Upper lobe of left lung (tissue), 4 donors: Measurements from ENCODE around the gene EGFR.

Experiments used
- EP300 ChIP-seq, 4 donors: sonication (generic); formaldehyde crosslinking; IDR thresholded peaks; one replicate each; pipeline ENCODE4 v1.5.1; 2017; ENCODE audit warnings: antibody characterized with exemption in 4 of 4, control low read depth in 2 of 4
- POLR2A ChIP-seq, 4 donors: fragments of 450-650 bp; IDR thresholded peaks; one replicate each; pipeline ENCODE4 v1.5.1; 2016 to 2017; ENCODE audit warnings: antibody characterized with exemption in 4 of 4, mild to moderate bottlenecking in 2 of 4
- POLR2AphosphoS5 ChIP-seq, 2 donors: sonication (generic); formaldehyde crosslinking; IDR thresholded peaks; one replicate each; pipeline ENCODE4 v1.5.1; 2017; ENCODE audit warnings: antibody characterized with exemption in 2 of 2
- TF ChIP-seq, protein P1 (sequence below), 6 experiments: fragments of 450-650 bp in 4 of 6; fragments of 200-600 bp in 2 of 6; sonication (generic) in 2 of 6; IDR thresholded peaks; one replicate each; pipeline ENCODE4 v1.5.1; 2016 to 2019; ENCODE audit warnings: antibody characterized with exemption in 6 of 6

DNA sequence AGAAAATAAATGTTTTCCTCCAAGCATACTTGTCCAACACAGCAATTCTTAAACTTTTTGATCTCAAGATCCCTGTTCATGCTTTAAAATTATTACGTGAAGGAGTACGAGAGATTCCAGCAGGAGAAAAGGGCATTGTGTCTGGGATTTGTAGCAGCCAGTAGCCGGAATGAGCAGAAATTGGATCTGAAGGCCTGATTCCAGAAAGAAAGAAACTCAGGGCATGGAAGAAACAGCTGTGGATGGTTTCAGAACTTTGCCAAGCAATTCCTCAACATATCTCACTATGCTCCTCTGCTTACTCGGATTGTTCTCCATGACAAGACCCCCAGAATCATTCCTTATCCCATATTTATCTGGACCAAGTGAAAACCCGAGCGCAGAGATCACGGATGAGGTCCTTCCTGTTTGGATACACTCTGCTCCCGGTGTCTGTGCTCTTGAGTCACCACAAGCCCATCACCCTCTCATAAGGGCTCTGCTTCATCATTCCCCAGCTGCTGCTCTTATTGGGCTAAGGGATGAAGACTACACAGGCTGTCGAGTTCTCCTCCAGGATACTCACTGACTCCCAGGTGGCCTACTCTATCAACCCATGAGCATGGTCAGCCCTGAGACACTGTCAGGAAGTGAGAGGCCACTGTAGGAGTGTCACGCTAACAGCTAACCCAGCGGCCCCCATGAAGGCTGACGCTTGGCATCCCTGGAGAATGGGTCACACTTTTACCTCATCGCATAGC is 225.4 kb downstream of the EGFR start:
- TF ChIP-seq POLR2A (IDR thresholded peaks at IDR 0.05) (no peak), POLR2AphosphoS5 (IDR thresholded peaks at IDR 0.05) (no peak), EP300 (IDR thresholded peaks at IDR 0.05) (no peak)
- TF ChIP-seq, protein P1, sequence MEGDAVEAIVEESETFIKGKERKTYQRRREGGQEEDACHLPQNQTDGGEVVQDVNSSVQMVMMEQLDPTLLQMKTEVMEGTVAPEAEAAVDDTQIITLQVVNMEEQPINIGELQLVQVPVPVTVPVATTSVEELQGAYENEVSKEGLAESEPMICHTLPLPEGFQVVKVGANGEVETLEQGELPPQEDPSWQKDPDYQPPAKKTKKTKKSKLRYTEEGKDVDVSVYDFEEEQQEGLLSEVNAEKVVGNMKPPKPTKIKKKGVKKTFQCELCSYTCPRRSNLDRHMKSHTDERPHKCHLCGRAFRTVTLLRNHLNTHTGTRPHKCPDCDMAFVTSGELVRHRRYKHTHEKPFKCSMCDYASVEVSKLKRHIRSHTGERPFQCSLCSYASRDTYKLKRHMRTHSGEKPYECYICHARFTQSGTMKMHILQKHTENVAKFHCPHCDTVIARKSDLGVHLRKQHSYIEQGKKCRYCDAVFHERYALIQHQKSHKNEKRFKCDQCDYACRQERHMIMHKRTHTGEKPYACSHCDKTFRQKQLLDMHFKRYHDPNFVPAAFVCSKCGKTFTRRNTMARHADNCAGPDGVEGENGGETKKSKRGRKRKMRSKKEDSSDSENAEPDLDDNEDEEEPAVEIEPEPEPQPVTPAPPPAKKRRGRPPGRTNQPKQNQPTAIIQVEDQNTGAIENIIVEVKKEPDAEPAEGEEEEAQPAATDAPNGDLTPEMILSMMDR (IDR thresholded peaks at IDR 0.05), result no peak
